ENCODE results near the gene ANTXR2. TPM values are rescaled to one million over a fixed set of nuclear protein-coding genes. Genes with fewer than 3 reads are reported as not detected.
A peak's percentile ranks its signal among the peaks of the same experiment; 100 is the strongest.

Gene ANTXR2
- polyA plus RNA-seq, 1 of the 3 experiments (the other 2 are of a cell fraction): 48.8 TPM

DNA sequence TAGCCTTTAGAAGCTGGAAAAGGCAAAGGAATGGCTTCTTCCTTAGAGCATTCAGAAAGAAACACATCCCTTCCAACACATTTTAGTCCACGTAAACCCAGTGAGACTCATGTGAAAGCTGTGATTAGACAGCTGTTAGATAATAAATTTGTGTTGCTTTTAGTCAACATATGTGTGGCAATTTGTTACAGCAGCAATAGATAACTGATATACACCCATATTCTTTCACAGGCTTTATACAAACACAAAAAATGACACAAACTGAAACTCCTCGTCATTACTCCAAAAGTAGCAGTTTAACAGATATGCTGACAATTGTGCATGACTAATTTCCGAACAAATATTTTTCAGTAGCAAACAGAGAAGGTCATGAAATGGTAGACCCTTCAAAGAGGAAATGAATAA lies 65.3 kb downstream of the ANTXR2 start:
- no peak overlapping the region for H3K9ac ChIP-seq
- 91% methylated on average over 3 of the region's 3 CpGs for WGBS (ENCODE audit: low lambda C conversion rate)
- TF ChIP-seq RCOR1 (IDR thresholded peaks at IDR 0.05; ENCODE audit: low read length): no peak
- no peak for TF ChIP-seq EP300 (IDR thresholded peaks at IDR 0.05; ENCODE audit: borderline replicate concordance in 1 of 2, low read depth in 1 of 2, low read length in 1 of 2)
- TF ChIP-seq TAF1 (IDR thresholded peaks at IDR 0.05; ENCODE audit: borderline replicate concordance, low read depth, low read length): no peak
- no peak for TF ChIP-seq RAD21 (IDR thresholded peaks at IDR 0.05; ENCODE audit: low read length)
- TF ChIP-seq NFIC (IDR thresholded peaks at IDR 0.05; ENCODE audit: borderline replicate concordance): no peak
- no peak for TF ChIP-seq CHD2 (IDR thresholded peaks at IDR 0.05; ENCODE audit: low read length, partially characterized antibody)
- TF ChIP-seq, protein P1, sequence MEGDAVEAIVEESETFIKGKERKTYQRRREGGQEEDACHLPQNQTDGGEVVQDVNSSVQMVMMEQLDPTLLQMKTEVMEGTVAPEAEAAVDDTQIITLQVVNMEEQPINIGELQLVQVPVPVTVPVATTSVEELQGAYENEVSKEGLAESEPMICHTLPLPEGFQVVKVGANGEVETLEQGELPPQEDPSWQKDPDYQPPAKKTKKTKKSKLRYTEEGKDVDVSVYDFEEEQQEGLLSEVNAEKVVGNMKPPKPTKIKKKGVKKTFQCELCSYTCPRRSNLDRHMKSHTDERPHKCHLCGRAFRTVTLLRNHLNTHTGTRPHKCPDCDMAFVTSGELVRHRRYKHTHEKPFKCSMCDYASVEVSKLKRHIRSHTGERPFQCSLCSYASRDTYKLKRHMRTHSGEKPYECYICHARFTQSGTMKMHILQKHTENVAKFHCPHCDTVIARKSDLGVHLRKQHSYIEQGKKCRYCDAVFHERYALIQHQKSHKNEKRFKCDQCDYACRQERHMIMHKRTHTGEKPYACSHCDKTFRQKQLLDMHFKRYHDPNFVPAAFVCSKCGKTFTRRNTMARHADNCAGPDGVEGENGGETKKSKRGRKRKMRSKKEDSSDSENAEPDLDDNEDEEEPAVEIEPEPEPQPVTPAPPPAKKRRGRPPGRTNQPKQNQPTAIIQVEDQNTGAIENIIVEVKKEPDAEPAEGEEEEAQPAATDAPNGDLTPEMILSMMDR (IDR thresholded peaks at IDR 0.05): no peak
- TF ChIP-seq TCF12 (IDR thresholded peaks at IDR 0.05): no peak
- TF ChIP-seq YY1 (IDR thresholded peaks at IDR 0.05; ENCODE audit: low read depth): no peak
- TF ChIP-seq JUND (IDR thresholded peaks at IDR 0.05): no peak
- TF ChIP-seq ELF1 (IDR thresholded peaks at IDR 0.05): no peak
- TF ChIP-seq, protein P2, sequence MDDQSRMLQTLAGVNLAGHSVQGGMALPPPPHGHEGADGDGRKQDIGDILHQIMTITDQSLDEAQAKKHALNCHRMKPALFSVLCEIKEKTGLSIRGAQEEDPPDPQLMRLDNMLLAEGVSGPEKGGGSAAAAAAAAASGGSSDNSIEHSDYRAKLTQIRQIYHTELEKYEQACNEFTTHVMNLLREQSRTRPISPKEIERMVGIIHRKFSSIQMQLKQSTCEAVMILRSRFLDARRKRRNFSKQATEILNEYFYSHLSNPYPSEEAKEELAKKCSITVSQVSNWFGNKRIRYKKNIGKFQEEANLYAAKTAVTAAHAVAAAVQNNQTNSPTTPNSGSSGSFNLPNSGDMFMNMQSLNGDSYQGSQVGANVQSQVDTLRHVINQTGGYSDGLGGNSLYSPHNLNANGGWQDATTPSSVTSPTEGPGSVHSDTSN (IDR thresholded peaks at IDR 0.05): no peak
- TF ChIP-seq EZH2phosphoT487 (IDR thresholded peaks at IDR 0.05; ENCODE audit: borderline replicate concordance, low read depth): no peak
- ChIA-PET CTCF (interaction anchor here (0.6 kb wide), 1 partner anchor 117 kb away, joined by 3 read pairs; no protein-coding TSS in a partner anchor), POLR2A (no interaction called here)
- H3K36me3 ChIP-seq (replicated peaks in 1 of 2; ENCODE audit: control insufficient read depth in 1 of 2, insufficient read depth in 2 of 2, low read length in 1 of 2): peaks cover 37 to 78% of the 10 kb centered on the region in 2 experiments
- H3K4me2 ChIP-seq: no peak overlapping the region
- H2AFZ ChIP-seq (ENCODE audit: low read depth): no peak overlapping the region
- peaks cover 7% of the 10 kb centered on the region; the same call in 1 of the 2 replicates for H4K20me1 ChIP-seq (ENCODE audit: insufficient read depth)
- peaks cover 75% of the 10 kb centered on the region for H3K79me2 ChIP-seq (ENCODE audit: insufficient read depth)
- no peak for DNase-seq
- H3K27me3 ChIP-seq (ENCODE audit: insufficient read depth): no peaks in the 10 kb centered on the region
- peaks cover 6% of the 10 kb centered on the region for H3K9me3 ChIP-seq
- peaks cover 72% of the 10 kb centered on the region for H3F3A ChIP-seq (replicated peaks; ENCODE audit: insufficient read depth)
- no peak overlapping the region for H3K4me3 ChIP-seq (ENCODE audit: low read depth in 2 of 2, low read length in 1 of 2)
- peak overlapping the region; percentile 43 to 65 for H3K27ac ChIP-seq (ENCODE audit: low read depth in 2 of 2, low read length in 1 of 2)
- H3K4me1 ChIP-seq (ENCODE audit: control insufficient read depth in 1 of 2, insufficient read depth in 2 of 2, low read depth in 1 of 2, low read length in 1 of 2): peaks cover 2 to 22% of the 10 kb centered on the region in 2 experiments
- H3K9me2 ChIP-seq: no peaks in the 10 kb centered on the region

DNA sequence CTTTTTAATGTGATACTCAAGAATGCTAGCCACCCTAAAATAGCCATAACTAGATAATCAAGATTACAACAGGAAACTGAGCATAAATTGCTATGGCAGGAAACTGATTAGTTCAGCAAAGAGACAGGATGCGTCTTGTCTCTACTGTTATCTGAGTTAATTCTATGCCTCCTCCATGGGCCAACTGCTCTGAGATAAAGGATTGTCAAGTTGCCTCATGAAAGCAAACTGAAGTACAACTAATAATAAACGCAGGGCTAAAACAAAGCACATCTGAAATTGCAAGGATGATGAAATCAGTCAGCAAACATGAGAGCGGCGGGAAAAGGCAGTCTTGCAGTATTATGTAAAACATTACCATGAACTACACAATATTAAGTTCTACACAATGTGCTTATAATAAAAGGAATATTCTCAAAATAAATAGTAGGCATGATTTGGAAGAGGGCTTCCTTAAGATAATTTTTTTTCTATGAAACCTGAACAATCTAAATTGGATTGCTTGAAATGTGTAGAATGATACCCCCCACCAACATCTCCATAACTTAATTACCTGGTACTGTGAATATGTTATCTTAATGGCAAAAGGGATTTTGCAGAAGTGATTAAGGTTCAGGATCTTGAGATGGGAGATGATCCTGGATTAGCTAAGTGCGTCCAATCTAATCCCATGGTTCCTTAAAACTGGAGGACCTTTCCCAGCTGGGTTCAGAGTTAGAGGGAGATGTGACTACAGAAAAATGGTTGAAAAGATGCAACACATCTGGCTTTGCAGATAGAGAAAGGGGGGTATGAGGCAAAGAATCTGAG lies 65.9 kb downstream of the ANTXR2 start:
- ChIA-PET CTCF (no interaction called here), POLR2A (no interaction called here)
- Histone ChIP-seq H3K4me3 (ENCODE audit: low read depth in 2 of 2, low read length in 1 of 2) (no peak overlapping the region), H4K20me1 (ENCODE audit: insufficient read depth) (peaks cover 6% of the 10 kb centered on the region; the same call in 1 of the 2 replicates), H3K36me3 (replicated peaks in 1 of 2; ENCODE audit: control insufficient read depth in 1 of 2, insufficient read depth in 2 of 2, low read length in 1 of 2) (peaks cover 36 to 73% of the 10 kb centered on the region in 2 experiments), H3K27me3 (ENCODE audit: insufficient read depth) (no peaks in the 10 kb centered on the region), H2AFZ (ENCODE audit: low read depth) (no peak overlapping the region), H3K79me2 (ENCODE audit: insufficient read depth) (peaks cover 81% of the 10 kb centered on the region), H3K9me2 (no peaks in the 10 kb centered on the region), H3F3A (replicated peaks; ENCODE audit: insufficient read depth) (peaks cover 66% of the 10 kb centered on the region), H3K9ac (no peak overlapping the region), H3K4me1 (ENCODE audit: control insufficient read depth in 1 of 2, insufficient read depth in 2 of 2, low read depth in 1 of 2, low read length in 1 of 2) (peaks cover 2 to 16% of the 10 kb centered on the region in 2 experiments; a peak in 2 of 4 replicates), H3K4me2 (no peak overlapping the region), H3K27ac (ENCODE audit: low read depth in 2 of 2, low read length in 1 of 2) (peak overlapping the region; percentile 43 to 65), H3K9me3 (peaks cover 6% of the 10 kb centered on the region)
- 65% methylated on average over 5 of the region's 5 CpGs for WGBS (ENCODE audit: low lambda C conversion rate)
- peak; percentile 9 for DNase-seq
- TF ChIP-seq SMC3 (IDR thresholded peaks at IDR 0.05; ENCODE audit: low read depth, low read length): no peak
- TF ChIP-seq, protein P3, sequence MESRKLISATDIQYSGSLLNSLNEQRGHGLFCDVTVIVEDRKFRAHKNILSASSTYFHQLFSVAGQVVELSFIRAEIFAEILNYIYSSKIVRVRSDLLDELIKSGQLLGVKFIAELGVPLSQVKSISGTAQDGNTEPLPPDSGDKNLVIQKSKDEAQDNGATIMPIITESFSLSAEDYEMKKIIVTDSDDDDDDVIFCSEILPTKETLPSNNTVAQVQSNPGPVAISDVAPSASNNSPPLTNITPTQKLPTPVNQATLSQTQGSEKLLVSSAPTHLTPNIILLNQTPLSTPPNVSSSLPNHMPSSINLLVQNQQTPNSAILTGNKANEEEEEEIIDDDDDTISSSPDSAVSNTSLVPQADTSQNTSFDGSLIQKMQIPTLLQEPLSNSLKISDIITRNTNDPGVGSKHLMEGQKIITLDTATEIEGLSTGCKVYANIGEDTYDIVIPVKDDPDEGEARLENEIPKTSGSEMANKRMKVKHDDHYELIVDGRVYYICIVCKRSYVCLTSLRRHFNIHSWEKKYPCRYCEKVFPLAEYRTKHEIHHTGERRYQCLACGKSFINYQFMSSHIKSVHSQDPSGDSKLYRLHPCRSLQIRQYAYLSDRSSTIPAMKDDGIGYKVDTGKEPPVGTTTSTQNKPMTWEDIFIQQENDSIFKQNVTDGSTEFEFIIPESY (IDR thresholded peaks at IDR 0.05; ENCODE audit: borderline replicate concordance, low read depth): no peak
- no peak for TF ChIP-seq GABPA (IDR thresholded peaks at IDR 0.05; ENCODE audit: low read depth)
- TF ChIP-seq MXI1 (IDR thresholded peaks at IDR 0.05; ENCODE audit: low read depth, low read length): no peak
- peak; percentile 18 to 59; a peak in 3 of 4 replicates for TF ChIP-seq EP300 (IDR thresholded peaks at IDR 0.05; ENCODE audit: borderline replicate concordance in 1 of 2, low read depth in 1 of 2, low read length in 1 of 2)
- no peak for TF ChIP-seq ELF1 (IDR thresholded peaks at IDR 0.05)
- TF ChIP-seq POLR2AphosphoS5 (IDR thresholded peaks at IDR 0.05; ENCODE audit: low read depth, low read length): 0 out of 2 replicates have a peak, but pooled peaks have one; percentile 11
- TF ChIP-seq, protein P1 (IDR thresholded peaks at IDR 0.05): no peak
- no peak for TF ChIP-seq FOSL2 (IDR thresholded peaks at IDR 0.05; ENCODE audit: borderline replicate concordance, low read depth)
- TF ChIP-seq NRF1 (IDR thresholded peaks at IDR 0.05; ENCODE audit: low read depth, low read length): no peak
- no peak for TF ChIP-seq CHD2 (IDR thresholded peaks at IDR 0.05; ENCODE audit: low read length, partially characterized antibody)
